Neural crest cell (in vitro differentiated cells): ENCODE data around the gene PARP9. TPM values are rescaled to one million over a fixed set of nuclear protein-coding genes. Genes with fewer than 3 reads are reported as not detected.

Source experiments
- DNase-seq: peaks from one replicate; pipeline ENCODE4 v3.0.0; 2021; ENCODE audit warnings: low read depth, mixed read lengths, low spot score
- H3K27ac Mint-ChIP-seq: one replicate; pipeline ENCODE4 v1.8.0; 2021; ENCODE audit warnings: mild to moderate bottlenecking, mixed read lengths; ENCODE audit not compliant: unreplicated experiment
- H3K27me3 Mint-ChIP-seq: 2 replicates; pipeline ENCODE4 v1.8.0; 2021; ENCODE audit warnings: low read depth, mild to moderate bottlenecking, mixed read lengths
- H3K36me3 Mint-ChIP-seq: 2 replicates; pipeline ENCODE4 v1.8.0; 2021; ENCODE audit warnings: low read depth, mild to moderate bottlenecking, mixed read lengths
- H3K4me1 Mint-ChIP-seq: 2 replicates; pipeline ENCODE4 v1.8.0; 2021; ENCODE audit warnings: mixed read lengths
- H3K4me3 Mint-ChIP-seq: one replicate; pipeline ENCODE4 v1.8.0; 2021; ENCODE audit warnings: mild to moderate bottlenecking, mixed read lengths
- H3K9me3 Mint-ChIP-seq: 2 replicates; pipeline ENCODE4 v1.8.0; 2021; ENCODE audit warnings: mixed read lengths
- total RNA-seq: library from RNA; stranded (reverse); gene quantifications from 2 replicates; pipeline ENCODE4 v1.2.1, GENCODE V29; 2021
- TF ChIP-seq, protein P1 (sequence below): fragments of 200-600 bp; sonication (generic); conservative IDR thresholded peaks from 2 replicates; pipeline ENCODE4 v1.5.0; 2021; ENCODE audit warnings: antibody characterized with exemption, mild to moderate bottlenecking

PARP9 gene
- total RNA-seq, 1 donor from 2014 or later: 3.0 TPM

DNA sequence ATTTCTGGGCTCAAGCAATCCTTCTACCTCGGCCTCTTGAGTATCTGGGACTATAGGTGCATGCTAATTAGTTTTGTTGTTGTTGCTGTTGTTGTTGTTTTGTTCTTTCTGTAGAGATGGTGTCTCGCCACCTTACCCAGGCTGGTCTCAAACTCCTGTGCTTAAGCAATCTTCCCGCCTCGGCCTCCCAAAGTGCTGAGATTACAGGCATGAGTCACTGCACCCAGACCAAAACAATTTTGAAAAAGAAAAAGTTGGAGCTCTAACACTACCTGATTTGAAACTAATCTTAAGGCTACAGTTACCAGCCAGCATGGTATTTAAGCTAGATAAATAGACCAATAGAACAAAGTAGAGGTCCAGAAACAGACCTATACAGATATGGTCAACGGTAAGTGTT, 79.1 kb downstream of the PARP9 start:
- H3K27ac Mint-ChIP-seq: no peak overlapping the region
- H3K4me1 Mint-ChIP-seq: no peaks in the 10 kb centered on the region
- H3K9me3 Mint-ChIP-seq: no peaks in the 10 kb centered on the region
- TF ChIP-seq, protein P1, sequence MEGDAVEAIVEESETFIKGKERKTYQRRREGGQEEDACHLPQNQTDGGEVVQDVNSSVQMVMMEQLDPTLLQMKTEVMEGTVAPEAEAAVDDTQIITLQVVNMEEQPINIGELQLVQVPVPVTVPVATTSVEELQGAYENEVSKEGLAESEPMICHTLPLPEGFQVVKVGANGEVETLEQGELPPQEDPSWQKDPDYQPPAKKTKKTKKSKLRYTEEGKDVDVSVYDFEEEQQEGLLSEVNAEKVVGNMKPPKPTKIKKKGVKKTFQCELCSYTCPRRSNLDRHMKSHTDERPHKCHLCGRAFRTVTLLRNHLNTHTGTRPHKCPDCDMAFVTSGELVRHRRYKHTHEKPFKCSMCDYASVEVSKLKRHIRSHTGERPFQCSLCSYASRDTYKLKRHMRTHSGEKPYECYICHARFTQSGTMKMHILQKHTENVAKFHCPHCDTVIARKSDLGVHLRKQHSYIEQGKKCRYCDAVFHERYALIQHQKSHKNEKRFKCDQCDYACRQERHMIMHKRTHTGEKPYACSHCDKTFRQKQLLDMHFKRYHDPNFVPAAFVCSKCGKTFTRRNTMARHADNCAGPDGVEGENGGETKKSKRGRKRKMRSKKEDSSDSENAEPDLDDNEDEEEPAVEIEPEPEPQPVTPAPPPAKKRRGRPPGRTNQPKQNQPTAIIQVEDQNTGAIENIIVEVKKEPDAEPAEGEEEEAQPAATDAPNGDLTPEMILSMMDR: no peak
- DNase-seq: no peak
- no peak overlapping the region for H3K4me3 Mint-ChIP-seq
- no peaks in the 10 kb centered on the region for H3K36me3 Mint-ChIP-seq
- no peaks in the 10 kb centered on the region for H3K27me3 Mint-ChIP-seq

DNA sequence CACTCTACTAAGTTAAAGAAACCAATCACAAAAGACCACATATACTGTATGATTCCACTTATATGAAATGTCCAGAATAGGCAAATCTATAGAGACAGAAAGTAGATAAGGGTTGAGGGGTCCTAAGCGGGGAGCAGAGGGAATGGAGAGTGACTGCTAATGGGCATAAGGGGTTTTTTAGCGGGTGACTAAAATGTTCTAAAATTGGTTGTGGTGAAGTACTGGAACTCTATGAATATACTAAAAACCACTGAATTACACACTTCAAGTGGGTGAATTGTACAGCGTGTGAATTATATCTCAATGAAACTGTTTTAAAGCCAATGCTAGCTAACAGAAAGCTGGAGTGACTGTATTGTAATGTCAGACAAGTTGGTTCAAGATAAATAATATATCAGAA, 82.7 kb downstream of the PARP9 start:
- no peaks in the 10 kb centered on the region for H3K9me3 Mint-ChIP-seq

More for the DNA sequence above, 82.7 kb downstream of the PARP9 start:
- Mint-ChIP-seq H3K4me3 (no peak overlapping the region), H3K36me3 (peaks cover 4% of the 10 kb centered on the region), H3K27me3 (no peaks in the 10 kb centered on the region), H3K4me1 (no peaks in the 10 kb centered on the region), H3K27ac (no peak overlapping the region)
- no peak for DNase-seq
- TF ChIP-seq, protein P1: no peak

Other genes with a start within 250 kb of the PARP9 start
- gene CSTA, start 239.1 kb downstream of the PARP9 start, total RNA-seq: not detected in 2 replicates
- 52.5 and 60.1 TPM in 2 replicates for gene MIX23, start 181.1 kb downstream of the PARP9 start, total RNA-seq
- gene FAM162A, start 180.1 kb downstream of the PARP9 start, total RNA-seq: 22.2 and 26.6 TPM in 2 replicates
- gene WDR5B, start 148.2 kb downstream of the PARP9 start, total RNA-seq: 6.8 and 7.3 TPM in 2 replicates
- gene KPNA1, start 49.4 kb downstream of the PARP9 start, total RNA-seq: 86.5 and 86.8 TPM in 2 replicates
- gene DTX3L, start within 50 bp of the PARP9 start, total RNA-seq: 4.9 and 6.3 TPM in 2 replicates
- 0.09 TPM in 1 of 2 replicates, not detected in the other for gene PARP15, start 13.3 kb upstream of the PARP9 start, total RNA-seq
- 6.6 TPM in 2 replicates for gene PARP14, start 116.5 kb upstream of the PARP9 start, total RNA-seq
- 9.9 and 10.9 TPM in 2 replicates for gene HSPBAP1, start 229.5 kb upstream of the PARP9 start, total RNA-seq
- gene SLC49A4, start 230.8 kb upstream of the PARP9 start, total RNA-seq: 16.4 and 16.6 TPM in 2 replicates